Psoas muscle (tissue), 8 donors: Measurements from ENCODE around the gene STK40. TPM values are rescaled to one million over a fixed set of nuclear protein-coding genes. Genes with fewer than 3 reads are reported as not detected.

Experiments
- ATAC-seq, 4 donors: fragments of 200-7000 bp; cut with Tn5 transposase; one replicate each; pipeline ENCODE4 v1.9.1; 2020; ENCODE audit warnings: moderate library complexity in 3 of 4, mild to moderate bottlenecking in 2 of 4
- DNase-seq, 2 donors: peaks; one replicate each; pipeline ENCODE4 v3.0.0-alpha.2; 2020
- H3K27ac ChIP-seq: fragments of 200-600 bp; one replicate; pipeline ENCODE4 v1.8.0; 2022
- H3K27me3 ChIP-seq, 3 donors: fragments of 200-600 bp in 1 of 3; one replicate each; pipeline versions ENCODE4 v1.6.1 to v1.8.0; 2013 to 2022; ENCODE audit warnings: low read length in 2 of 3, mild to moderate bottlenecking in 2 of 3, moderate library complexity in 1 of 3; ENCODE audit not compliant: insufficient read depth in 3 of 3
- H3K36me3 ChIP-seq, 2 donors: fragments of 200-600 bp in 1 of 2; one replicate each; pipeline versions ENCODE4 v1.6.1 to v1.8.0; 2013 to 2022; ENCODE audit warnings: low read depth in 1 of 2, mild to moderate bottlenecking in 1 of 2, moderate library complexity in 1 of 2; ENCODE audit not compliant: insufficient read depth in 1 of 2
- H3K4me1 ChIP-seq: fragments of 200-600 bp; one replicate; pipeline ENCODE4 v1.8.0; 2022
- H3K4me3 ChIP-seq: fragments of 200-600 bp; one replicate; pipeline ENCODE4 v1.8.0; 2022; ENCODE audit warnings: mild to moderate bottlenecking
- H3K9me3 ChIP-seq: fragments of 200-600 bp; one replicate; pipeline ENCODE4 v1.8.0; 2022
- CTCF ChIP-seq: fragments of 200-600 bp; IDR thresholded peaks from one replicate; pipeline ENCODE4 v1.8.0; 2022; ENCODE audit warnings: antibody characterized with exemption
- WGBS, 3 donors: extraction: QIAGEN DNeasy Blood & Tissue Kit; methylation state at CpG; one replicate each; pipeline versions ENCODE4 v1.1.6 to v1.1.7; 2013; 5-methylcytosine and 5-hydroxymethylcytosine counted together
- intact Hi-C, 2 donors: fragments of 100-400 bp; cut with DNase I; formaldehyde crosslinking; loops; one replicate each; pipeline versions ENCODE4 v1.11.0 to v1.14.2; 2022
- polyA plus RNA-seq, 3 donors: library from polyadenylated mRNA; stranded (reverse); fragments of 200-250 nt; gene quantifications; one replicate each; pipeline ENCODE4 v1.2.3, GENCODE V29; 2013
- total RNA-seq, 4 donors: library from RNA; stranded (reverse); fragmentation: NEBNext Ultra II Directional in 2 of 4; extraction: Animal tissue kit (Norgen Biotek cat#: 25700) in 2 of 4; gene quantifications; one replicate each; pipeline versions ENCODE4 v1.2.1 to v1.2.4, GENCODE V29; 2021 to 2023
- donor health status: healthy with polysubstance abuse.
- donor health status: DM: no; HTN: no; CAD: no; lungs with moderate emphysema.
- donor health status: Bipolar disorder and iron deficiency.
- donor health status: healthy.
- donor health status: DM: yes; HTN: yes; CAD: no.
- donor health status: DM: no; HTN: no; CAD: no.
- donor health status: DM: no; HTN: no; CAD: no.
- donor health status: DM: yes; HTN: yes; CAD: no.

Gene STK40
- total and polyA plus RNA-seq, 7 donors: 84.4 to 312 (median 162) TPM

- Histone ChIP-seq H3K9me3 (no peaks in the 10 kb centered on the region), H3K27ac (no peak overlapping the region), H3K36me3 (peaks cover 4 to 39% of the 10 kb centered on the region in 2 donors), H3K4me3 (no peak overlapping the region), H3K4me1 (peaks cover 8% of the 10 kb centered on the region), H3K27me3 (no peaks in the 10 kb centered on the region)
- 72 to 87% (median 82%) methylated on average over 6 of the region's 6 CpGs for WGBS, 3 donors
- TF ChIP-seq CTCF: no peak
- DNase-seq (no peak), ATAC-seq (no peak)
- intact Hi-C loops: no loop called here
These were observed 47.9 kb downstream of the STK40 start for GRCh38 chr1:36337830-36338229.

DNA sequence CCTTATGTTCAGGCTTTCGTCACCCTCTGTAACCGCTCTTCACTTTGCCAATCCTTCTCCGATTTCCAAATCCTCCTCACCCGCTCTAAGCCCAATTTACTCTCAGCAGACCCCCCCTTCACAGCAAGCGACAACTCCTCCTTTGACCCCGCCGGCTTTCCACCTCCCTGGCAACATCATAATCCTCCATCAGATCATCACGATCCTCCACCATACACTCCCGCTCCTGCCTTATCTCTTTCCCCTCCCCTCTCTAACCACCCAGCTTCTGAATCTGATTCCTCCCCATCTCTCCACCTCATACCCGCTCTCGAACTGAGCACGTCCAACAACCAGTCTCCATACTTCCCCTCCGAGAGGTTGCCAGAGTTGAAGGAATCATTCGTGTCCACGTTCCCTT lies 54.8 kb downstream of the STK40 start:
- DNase-seq: no peak
- H3K27me3 ChIP-seq: no peaks in the 10 kb centered on the region
- intact Hi-C loops: no loop called here
- 83 to 88% (median 84%) methylated on average over 15 of the region's 15 CpGs for WGBS, 3 donors
- H3K27ac ChIP-seq: no peak overlapping the region
- no peaks in the 10 kb centered on the region for H3K4me1 ChIP-seq
- H3K36me3 ChIP-seq: no peaks in the 10 kb centered on the region
- no peaks in the 10 kb centered on the region for H3K9me3 ChIP-seq
- TF ChIP-seq CTCF: no peak
- no peak for ATAC-seq
- no peak overlapping the region for H3K4me3 ChIP-seq

GRCh38 chr1:36329817-36330216 lies 55.9 kb downstream of the STK40 start:
- intact Hi-C loops: no loop called here
- ATAC-seq (peak in 1 of 4 donors; percentile 22), DNase-seq (no peak)
- H3K4me1 ChIP-seq: no peaks in the 10 kb centered on the region
- H3K9me3 ChIP-seq: no peaks in the 10 kb centered on the region
- no peak for TF ChIP-seq CTCF
- H3K36me3 ChIP-seq: no peaks in the 10 kb centered on the region
- no peak overlapping the region for H3K27ac ChIP-seq
- 79 to 81% (median 80%) methylated on average over 9 of the region's 9 CpGs for WGBS, 3 donors
- no peak overlapping the region for H3K4me3 ChIP-seq
- H3K27me3 ChIP-seq: no peaks in the 10 kb centered on the region

GRCh38 chr1:36328713-36329112 lies 57.0 kb downstream of the STK40 start:
- peak in 2 of 4 donors; percentile 36 to 41 for ATAC-seq
- Histone ChIP-seq H3K27me3 (no peaks in the 10 kb centered on the region), H3K36me3 (no peaks in the 10 kb centered on the region), H3K9me3 (no peaks in the 10 kb centered on the region), H3K27ac (no peak overlapping the region), H3K4me1 (no peaks in the 10 kb centered on the region), H3K4me3 (no peak overlapping the region)
- WGBS, 3 donors: 68 to 71% (median 70%) methylated on average over 6 of the region's 6 CpGs
- no peak for TF ChIP-seq CTCF
- intact Hi-C loops: no loop called here
- DNase-seq: no peak

GRCh38 chr1:36328088-36328480 lies 57.6 kb downstream of the STK40 start:
- DNase-seq (no peak), ATAC-seq (no peak)
- peaks cover 0 to 1% (median 0%) of the 10 kb centered on the region in 3 donors for H3K27me3 ChIP-seq
- WGBS, 3 donors: 82 to 86% (median 82%) methylated on average over 6 of the region's 6 CpGs
- no peaks in the 10 kb centered on the region for H3K4me1 ChIP-seq
- no peaks in the 10 kb centered on the region for H3K36me3 ChIP-seq
- no peaks in the 10 kb centered on the region for H3K9me3 ChIP-seq
- no peak for TF ChIP-seq CTCF
- intact Hi-C loops: no loop called here
- H3K27ac ChIP-seq: no peak overlapping the region
- H3K4me3 ChIP-seq: no peak overlapping the region
